ENCODE data around the gene DDX10.

DNA sequence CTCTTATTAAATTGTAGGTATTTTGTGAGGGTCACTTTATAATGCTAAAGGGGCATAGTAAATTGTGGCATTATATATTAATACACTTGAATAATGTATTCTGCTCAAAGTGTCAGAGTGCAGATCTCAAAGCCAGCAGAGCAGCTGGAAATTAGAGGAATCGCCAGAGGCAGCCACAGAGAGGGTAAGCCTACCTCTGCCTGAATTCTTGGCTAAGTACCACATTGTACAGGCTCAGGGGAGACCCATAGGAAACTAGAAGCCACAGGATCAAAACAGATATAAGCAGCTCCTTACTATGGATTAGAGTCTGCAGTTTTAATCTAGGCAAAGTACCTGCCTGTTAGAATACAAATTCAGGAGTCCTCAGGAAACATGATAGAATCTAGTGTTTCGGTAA lies 249.3 kb downstream of the DDX10 start:
- TF ChIP-seq, protein P1, sequence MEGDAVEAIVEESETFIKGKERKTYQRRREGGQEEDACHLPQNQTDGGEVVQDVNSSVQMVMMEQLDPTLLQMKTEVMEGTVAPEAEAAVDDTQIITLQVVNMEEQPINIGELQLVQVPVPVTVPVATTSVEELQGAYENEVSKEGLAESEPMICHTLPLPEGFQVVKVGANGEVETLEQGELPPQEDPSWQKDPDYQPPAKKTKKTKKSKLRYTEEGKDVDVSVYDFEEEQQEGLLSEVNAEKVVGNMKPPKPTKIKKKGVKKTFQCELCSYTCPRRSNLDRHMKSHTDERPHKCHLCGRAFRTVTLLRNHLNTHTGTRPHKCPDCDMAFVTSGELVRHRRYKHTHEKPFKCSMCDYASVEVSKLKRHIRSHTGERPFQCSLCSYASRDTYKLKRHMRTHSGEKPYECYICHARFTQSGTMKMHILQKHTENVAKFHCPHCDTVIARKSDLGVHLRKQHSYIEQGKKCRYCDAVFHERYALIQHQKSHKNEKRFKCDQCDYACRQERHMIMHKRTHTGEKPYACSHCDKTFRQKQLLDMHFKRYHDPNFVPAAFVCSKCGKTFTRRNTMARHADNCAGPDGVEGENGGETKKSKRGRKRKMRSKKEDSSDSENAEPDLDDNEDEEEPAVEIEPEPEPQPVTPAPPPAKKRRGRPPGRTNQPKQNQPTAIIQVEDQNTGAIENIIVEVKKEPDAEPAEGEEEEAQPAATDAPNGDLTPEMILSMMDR (IDR thresholded peaks at IDR 0.05): no peak
- no peak for TF ChIP-seq EP300 (IDR thresholded peaks at IDR 0.05)
